Ramos (cell line): ENCODE measurements around the gene CUL7.

Experiments used
- in situ Hi-C: fragments of 300-500 bp; cut with MboI; formaldehyde crosslinking; loops from one replicate; pipeline ENCODE4 v1.14.3; 2022; ENCODE audit warnings: low sequenced_read_pairs; ENCODE audit not compliant: unreplicated experiment

The CUL7 gene

DNA sequence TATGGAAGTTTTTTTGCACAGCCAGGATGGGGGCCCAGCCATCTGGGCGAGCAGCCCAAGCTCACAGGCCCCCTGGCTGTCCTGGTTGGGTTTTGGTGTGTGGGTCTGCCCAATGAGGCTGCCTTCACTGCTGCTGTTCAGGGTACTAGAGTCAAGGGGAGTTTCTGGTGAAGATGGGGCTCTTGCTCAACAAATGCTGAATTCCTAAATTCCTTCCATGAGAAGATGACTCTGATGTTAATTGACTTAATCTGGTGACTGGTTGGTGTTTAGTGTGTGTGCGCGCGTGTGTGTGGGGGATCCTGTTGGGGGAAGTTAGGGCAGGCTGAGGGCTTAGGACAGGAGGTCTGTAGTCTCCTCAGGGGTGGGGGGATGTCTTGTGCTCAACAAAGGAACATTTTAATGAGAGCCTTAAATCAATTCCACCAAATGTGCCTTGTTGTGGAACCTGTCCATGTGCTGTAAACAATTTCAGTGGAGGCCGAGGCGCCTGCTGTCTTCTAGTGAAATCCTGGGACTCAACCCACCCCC is 24.4 kb upstream of the CUL7 start:
- in situ Hi-C loops: no loop called here

DNA sequence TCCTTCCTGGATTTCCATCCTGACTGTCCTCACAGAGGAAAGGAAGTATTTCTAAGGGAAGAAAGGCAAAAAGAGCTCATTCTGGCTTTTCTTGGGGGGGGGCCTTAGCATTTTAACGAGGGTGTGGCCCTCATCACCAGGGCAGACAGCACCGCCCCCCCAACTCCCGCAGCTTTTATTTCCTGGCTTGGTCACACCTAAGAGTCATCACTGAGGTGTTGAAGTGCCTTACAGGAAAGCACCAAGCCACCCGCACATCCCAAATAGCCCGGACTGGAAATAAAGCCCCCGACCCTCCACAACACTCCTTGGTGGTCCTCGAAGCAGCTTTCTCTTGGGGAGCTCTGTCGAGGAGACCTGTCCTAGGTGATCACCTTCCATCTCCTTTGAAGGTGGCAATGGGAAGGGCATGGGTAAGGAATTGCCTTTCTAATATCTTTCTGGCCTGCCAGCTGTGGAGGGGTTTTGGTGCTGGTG is 23.7 kb upstream of the CUL7 start:
- in situ Hi-C loops: no loop called here

DNA sequence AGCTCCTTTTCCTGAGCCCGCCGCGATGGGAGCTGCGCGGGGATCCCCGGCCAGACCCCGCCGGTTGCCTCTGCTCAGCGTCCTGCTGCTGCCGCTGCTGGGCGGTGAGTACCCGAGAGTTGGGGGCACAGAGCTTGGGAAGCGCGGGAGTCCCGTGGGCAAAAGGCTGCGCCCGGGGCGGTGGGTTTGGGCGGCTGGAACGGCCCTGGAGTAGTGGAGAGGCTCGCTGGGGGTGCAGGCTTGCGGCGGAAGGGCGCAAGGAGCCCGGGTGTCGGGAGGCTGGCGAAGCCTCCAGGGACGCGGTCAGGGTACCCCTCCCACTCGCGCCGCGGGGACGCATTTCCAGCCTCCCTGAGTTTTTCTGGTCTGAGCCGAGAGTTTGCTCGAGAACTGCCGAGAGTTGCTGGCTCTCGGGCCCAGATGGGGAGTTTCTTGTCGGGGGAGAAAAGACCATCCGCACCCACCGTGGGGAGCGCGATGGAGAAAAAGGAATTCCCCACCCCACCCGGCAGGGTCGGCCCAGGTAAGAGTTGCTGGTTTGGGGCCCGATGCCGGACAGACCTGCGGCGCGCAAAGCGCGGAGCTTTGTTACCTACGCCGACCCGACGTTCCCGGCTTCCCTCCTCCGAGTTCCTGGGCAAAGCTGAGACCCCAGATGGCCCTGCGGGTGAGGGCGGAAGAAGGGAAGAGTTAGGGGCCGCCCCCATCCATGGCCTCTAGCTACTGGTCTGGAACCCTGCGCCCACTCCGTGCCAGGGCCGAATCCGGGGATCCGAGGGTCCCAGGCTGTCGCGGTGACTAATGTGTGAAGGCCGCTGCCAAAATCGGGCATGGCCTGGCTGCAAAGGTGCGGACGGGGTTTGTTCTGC is 23.0 kb upstream of the CUL7 start:
- in situ Hi-C loops: no loop called here

DNA sequence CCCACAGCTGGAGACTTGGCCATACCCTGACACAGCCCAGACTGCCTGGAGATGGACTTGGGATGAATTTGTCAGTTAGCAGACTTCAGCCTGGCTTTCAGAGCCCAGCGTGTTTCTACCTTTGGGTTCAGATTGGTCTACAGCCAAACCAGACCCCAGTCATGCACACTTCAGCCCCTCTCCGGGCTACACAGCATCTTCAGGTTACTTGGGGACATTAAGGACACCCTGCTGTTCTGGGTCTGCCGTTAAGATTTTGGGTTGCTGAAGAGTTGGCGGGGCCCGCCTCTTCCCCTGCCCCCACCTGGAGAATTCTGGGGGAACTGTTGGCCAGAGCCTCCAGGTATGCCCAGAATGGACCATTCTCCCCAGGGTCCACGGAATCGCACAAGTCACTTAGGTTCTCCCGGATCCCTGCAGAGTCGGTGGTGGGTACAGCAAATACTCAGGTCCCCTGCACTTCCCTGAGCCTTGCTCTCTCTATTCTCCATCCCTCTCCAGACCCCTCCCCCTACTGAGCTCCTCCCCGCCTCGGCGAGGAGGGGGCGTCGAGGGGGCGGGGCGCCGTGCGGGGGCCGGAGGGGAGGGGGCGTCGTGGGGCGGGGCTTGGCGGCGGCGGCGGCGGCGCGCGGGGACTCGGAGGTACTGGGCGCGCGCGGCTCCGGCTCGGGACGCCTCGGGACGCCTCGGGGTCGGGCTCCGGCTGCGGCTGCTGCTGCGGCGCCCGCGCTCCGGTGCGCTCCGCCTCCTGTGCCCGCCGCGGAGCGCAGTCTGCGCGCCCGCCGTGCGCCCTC is 22.2 kb upstream of the CUL7 start, which contains the start of gene PTK7:
Gene PTK7, plus strand, starts transcription at position 645 of the 794 bp plus-strand sequence. CDS start 175 bp downstream, outside the sequence.
- in situ Hi-C loops: no loop called here

DNA sequence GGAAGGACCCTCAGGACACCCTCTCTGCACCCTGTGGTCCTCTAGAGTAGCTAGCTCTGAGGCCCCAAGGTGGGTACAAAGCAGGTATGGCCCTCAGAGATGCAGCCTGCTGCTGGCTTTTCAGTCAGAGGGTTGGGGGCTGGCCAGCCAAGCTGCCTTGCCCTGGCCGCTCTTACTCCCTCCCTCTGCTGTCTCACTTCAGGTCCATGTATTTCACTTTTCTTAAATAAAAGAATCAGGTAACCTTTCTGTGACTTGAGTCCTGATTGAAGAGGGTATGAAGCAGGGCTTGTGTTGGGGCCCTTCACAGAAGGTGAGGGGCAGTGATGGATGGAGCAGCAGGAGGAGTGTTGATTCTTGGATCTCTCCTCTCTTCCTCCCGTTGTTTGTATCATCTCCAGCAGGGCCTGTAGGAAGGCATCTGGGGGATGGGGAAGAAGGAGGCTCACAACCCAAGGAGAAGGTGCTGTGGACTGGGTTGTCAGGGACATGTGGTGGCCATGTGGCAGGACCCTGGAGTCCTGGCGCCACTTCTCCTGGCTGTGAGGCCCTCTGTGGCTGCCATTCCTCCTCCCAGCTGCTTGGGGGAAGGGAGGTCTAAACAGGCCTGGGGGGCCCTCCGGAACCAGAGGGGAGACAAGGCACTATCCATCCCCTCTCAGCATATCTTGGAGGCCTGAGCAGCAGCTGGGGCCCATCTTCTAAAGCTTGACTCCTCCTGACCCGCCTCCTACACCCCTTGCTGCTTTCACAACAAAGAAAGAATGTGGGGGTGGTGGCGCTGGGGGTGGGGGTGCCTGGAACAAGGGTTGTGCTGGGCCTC is 21.4 kb upstream of the CUL7 start:
- in situ Hi-C loops: no loop called here

DNA sequence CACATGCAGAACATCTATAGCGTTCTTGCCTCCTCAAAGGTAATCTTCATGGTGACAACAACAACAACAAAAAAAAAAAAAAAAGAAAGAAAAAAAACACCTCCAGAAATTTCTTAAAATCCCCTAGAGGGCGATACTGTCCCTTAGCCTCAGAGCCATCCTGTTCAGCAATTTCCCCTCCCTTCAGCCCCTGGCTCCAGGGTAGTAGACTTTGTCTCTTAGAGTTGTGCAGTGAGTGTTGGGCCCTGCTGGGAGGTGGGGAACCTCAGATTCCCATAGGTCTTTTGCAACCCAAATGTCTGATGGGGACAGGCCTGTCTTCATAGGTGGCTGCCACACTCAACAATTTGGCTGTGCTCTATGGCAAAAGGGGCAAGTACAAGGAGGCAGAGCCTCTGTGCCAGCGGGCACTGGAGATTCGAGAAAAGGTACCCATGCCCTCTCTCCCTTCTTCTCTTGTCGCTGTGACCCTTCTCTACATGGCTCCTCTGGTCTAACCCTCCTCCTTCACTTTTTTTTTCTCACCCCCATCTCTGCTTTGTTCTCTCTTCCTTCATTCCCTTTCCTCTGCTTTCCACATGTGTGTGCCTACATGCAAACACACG is 16.5 kb upstream of the CUL7 start:
- in situ Hi-C loops: no loop called here

DNA sequence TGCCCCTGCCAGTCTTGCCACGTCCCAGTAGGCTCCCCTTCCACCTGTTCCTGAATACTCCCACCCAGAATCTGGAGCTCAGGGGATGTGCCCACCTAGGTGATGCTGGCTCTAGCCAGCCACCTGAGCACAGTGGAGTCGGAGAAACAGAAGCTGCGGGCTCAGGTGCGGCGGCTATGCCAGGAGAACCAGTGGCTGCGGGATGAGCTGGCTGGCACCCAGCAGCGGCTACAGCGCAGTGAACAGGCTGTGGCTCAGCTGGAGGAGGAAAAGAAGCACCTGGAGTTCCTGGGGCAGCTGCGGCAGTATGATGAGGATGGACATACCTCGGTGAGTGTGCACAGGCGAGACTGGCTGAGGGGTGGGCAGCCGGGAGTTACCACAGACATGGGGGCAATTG is 9.2 kb upstream of the CUL7 start:
- in situ Hi-C loops: no loop called here

DNA sequence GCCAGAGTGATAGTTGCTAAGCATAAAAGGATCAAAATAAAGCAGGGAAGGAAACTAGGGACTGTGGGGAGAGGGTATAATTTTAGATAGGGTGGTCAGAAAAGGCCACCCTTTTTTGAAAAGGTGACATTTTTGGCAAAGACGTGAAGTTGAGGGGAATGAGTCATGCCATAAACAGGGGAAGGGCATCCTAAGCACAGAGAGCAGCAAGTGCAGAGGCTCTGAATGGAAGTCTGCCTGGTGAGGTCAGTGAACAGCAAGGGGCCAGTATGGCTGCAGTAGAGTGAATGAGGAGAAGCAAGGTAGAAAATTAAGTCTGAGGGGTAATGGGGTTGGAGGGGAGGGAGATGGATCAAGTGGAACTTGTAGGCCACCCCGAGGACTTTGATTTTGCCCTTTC is 8.2 kb upstream of the CUL7 start:
- in situ Hi-C loops: no loop called here

DNA sequence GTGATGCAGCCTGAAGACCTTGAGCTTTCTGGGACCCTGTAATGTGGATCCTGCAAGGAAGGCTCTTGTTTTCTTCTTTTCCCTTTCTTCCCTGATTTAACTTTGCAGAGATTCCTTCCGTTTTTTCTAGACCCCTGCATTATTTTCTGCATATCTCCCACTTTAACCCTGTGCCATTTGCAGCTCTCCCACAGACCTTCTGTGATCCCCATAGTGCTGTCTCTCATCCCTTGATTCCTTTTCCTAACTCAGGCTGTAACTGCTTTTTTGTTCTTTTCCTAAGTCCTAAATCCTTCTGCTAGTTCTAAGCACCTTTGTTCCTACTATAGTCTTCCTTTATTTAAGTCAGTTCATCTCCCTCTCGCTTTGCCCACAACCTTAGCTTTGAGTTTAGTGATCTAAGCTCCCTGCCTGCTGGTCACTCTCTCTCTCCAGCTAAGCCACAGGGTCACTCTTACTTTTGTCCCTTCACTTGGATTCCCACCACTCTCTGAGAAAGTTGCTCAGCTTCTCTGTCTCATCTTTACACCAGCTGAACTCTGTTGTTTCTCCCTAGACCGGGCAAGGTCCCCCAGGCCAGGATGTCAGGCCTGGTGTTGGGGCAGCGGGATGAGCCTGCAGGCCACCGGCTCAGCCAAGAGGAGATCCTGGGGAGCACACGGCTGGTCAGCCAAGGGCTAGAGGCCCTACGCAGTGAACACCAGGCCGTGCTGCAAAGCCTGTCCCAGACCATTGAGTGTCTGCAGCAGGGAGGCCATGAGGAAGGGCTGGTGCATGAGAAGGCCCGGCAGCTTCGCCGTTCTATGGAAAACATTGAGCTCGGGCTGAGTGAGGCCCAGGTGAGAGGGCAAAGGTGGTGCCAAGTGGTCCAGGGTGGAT is 7.3 kb upstream of the CUL7 start:
- in situ Hi-C loops: no loop called here

DNA sequence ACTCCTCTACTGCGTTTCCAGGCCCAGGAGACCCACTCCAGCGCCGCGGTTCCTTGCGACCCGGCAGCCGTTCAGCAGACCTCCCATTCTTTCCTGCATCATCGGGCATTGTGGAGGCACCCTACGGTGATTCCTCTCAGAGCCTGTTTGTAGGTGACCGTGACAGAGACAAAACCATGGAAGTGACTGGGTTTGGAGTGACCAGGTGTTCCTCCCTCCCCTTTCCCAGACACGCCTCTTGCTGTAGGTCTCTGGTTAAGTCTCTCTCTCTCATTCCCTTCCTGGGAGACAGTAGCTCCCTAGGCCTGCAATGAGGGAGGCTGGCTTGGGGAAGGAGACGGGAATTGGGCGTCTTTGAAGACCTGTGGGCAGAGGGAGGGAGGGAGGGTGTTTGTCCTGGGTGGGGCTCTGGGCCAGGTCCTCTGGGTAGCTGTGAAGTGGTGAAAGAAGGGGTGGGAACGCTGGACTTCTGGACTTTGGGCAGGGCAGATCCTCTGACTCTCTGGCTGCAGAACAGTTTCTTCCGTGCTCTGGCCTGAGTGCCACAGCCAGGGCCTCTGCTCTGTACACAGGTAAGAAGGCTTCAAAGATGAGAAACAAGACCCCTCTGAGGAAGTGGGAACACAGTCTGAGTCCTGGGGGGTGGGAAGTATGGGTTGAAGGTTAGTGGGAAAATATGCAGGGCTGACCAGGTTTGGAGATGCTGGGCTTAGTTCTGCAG is 6.5 kb upstream of the CUL7 start:
- in situ Hi-C loops: no loop called here

DNA sequence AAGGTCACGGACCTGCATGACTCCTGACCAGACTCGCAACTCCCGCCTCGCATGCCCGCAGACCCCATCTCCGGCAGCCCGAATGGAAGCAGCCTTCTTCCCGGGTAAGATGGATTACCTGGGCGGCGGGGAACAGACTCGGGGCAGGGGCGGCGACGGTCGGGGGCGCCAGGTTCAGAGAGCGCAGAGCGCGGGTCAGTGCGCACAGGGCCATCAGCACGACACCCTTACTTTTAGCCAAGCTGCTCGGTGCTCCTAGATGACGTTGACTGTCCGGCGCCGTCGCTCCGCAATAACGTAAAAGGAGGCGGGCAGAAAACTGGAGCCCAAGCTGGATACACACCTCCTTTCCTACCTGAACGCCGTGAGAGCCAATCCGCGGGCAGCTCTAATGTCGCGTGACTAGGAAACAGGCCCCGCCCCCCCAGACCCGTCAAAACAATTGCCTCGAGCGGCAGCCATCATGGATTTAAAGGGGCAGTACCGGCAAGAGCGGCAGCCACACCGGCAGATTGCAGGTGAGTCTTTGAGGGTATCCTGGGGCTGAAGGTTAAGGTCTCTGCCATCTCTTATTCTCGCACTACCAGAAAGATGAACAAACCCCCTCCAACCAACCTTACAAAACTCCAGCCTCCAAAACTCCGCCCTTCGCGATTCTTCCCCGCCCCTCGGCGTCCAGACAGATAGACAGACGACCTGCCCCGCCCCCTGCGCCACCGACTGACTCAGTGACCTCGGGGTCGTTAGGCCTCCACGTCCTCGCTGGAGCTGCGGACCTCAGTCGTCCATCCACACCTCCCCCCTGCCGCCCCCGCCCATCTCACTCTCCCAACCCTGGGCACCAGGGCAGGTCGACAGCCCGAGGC is 5.8 kb upstream of the CUL7 start, which contains the start of the genes KLC4 and MRPL2:
Gene KLC4, plus strand, starts transcription at position 464 of the 866 bp plus-strand sequence. CDS start 1,705 bp downstream, outside the sequence.
Gene MRPL2, minus strand, starts transcription at position 267 of the 866 bp plus-strand sequence. Its CDS starts 53 bp downstream, at position 214.
- in situ Hi-C loops: no loop called here

DNA sequence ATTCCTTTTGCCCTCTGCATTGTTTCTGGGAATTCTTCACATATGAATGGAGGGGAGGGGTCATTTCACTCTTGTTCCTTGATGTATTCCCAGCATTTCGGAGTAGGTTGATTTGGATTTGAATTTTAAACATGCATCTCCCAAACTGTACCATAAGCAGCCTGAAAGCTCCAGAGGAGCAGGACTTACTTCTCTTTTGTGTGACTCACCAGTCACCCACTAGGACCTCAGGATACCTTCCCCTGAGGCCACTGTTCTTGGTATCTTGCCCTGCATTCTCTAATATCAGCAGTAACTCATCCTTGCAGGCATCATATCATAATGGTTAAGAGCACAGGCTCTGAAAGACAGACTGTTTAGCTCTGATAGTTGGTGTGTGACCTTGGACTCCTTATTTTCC is 4.9 kb upstream of the CUL7 start:
- in situ Hi-C loops: no loop called here

DNA sequence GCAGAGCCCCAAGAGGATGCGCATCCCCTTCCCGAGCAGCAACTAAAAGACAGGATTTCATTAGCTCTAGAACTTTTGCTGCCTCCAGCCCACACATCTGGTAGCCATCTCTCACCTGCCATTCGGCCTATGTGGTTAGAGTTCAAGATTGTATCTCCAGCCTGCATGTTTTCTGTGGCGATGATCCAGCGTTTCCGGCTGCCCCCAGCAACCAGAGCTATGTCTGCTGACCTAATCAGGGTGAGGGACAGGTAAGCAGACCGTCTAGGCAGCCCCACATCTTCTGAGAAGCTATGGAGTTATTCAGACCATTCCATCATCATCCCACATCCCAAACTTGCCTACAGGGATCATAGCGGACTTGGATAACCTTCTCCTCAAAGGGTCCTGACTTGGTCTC is 2.3 kb upstream of the CUL7 start:
- in situ Hi-C loops: no loop called here

DNA sequence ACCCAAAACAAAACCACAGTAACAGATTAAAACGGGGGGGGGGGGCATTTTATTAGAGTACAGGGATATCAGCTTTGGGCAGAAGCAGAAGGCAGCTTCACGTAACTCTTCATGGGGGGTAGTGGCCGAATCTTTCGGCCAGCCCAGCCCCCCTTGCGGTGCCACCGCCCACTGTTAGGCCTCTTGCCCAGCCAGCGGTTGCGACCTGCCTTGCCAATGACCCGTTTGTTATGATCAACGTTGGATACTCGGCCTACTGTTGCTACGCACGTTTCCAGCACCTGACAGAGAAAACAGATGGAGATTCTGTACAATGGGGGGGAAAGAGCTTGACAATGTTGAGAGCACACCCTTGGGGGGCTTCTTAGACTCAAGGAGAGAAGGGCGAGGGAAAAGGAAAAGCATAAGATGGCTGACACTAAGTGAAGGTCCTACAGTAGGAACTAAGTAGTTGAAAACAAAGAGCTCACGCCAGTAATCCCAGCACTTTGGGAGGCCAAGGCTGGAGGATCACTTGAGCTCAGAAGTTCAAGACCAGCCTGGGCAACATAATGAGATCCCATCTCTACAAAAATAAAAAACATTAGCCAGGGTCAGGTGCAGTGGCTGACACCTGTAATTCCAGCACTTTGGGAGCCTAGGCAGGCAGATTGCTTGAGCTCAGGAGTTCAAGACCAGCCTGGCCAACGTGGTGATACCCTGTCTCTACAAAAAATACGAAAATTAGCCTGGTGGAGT is 724 bp upstream of the CUL7 start:
- in situ Hi-C loops: no loop called here

DNA sequence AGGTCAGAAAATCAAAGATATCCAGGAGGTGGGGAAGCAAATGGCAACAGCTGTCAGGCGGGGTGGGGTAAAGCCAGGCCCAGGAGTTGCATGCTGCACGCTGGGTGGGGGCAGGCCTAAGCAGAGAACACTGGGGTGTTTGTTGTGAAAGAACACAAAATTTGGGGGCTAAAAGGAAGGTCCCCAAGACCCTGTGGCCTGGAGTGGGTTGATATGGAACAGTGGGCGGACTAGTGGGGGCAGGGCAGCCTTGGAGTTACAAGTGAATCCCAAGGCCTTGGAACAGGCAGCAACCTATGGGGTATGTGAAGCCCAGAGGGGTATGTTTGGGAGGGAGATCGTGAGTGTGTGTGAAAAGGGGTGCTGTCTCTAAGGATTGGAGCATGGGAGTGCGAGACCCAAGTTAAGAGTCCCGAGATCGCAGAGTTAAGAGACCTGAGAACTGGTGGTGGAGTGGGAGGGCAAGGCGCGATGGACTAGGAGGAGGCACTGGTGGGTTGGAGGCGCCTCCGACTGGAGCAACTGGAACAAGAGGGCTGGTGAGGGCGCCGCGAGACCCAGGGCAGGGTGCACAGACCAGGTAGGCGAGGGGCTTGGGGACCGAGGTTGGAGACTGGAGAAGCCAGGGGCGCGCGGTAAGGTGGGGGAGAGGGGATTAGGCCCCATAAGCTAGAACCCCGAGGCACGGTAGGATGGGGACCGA is 658 bp downstream of the CUL7 start:
- in situ Hi-C loops: no loop called here
